ENCODE measurements around the gene LRFN2. TPM values are rescaled to one million over a fixed set of nuclear protein-coding genes. Genes with fewer than 3 reads are reported as not detected.

Gene LRFN2
- total RNA-seq, 4 donors from 2014 or later, result 0.83 TPM; not detected in 3

- no peaks in the 10 kb centered on the region for H3K9me3 ChIP-seq
- TF ChIP-seq, protein P1, sequence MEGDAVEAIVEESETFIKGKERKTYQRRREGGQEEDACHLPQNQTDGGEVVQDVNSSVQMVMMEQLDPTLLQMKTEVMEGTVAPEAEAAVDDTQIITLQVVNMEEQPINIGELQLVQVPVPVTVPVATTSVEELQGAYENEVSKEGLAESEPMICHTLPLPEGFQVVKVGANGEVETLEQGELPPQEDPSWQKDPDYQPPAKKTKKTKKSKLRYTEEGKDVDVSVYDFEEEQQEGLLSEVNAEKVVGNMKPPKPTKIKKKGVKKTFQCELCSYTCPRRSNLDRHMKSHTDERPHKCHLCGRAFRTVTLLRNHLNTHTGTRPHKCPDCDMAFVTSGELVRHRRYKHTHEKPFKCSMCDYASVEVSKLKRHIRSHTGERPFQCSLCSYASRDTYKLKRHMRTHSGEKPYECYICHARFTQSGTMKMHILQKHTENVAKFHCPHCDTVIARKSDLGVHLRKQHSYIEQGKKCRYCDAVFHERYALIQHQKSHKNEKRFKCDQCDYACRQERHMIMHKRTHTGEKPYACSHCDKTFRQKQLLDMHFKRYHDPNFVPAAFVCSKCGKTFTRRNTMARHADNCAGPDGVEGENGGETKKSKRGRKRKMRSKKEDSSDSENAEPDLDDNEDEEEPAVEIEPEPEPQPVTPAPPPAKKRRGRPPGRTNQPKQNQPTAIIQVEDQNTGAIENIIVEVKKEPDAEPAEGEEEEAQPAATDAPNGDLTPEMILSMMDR (IDR thresholded peaks at IDR 0.05), result no peak
- no peak for TF ChIP-seq POLR2A (IDR thresholded peaks at IDR 0.05)
- H3K4me1 ChIP-seq, result no peaks in the 10 kb centered on the region
- no peak for DNase-seq
- H3K4me3 ChIP-seq, result no peak overlapping the region
- H3K27me3 ChIP-seq, result no peaks in the 10 kb centered on the region
- H3K36me3 ChIP-seq, result no peaks in the 10 kb centered on the region
- no peak overlapping the region for H3K27ac ChIP-seq
Observed at GRCh38 chr6:40379811-40380210, 207.4 kb downstream of the LRFN2 start.

DNA sequence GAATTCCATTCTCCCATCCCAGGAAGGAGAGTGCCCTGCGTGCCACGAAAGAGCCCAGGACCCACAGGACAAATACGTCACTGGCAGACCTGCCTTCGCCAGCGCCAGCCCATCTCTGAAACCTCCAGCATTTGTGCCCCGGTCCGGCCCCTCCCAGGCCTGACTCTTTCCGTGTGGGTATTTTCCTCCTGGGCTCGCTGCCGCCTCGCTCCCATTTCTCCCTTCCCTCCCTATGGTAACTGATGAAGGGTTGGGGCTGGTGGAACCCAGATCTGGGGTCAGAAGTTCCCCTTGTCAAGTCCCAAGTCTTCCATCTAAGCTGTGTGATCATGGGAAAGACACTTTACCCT is 208.5 kb downstream of the LRFN2 start:
- Histone ChIP-seq H3K4me3 (no peak overlapping the region), H3K27me3 (no peaks in the 10 kb centered on the region), H3K36me3 (no peaks in the 10 kb centered on the region), H3K4me1 (no peaks in the 10 kb centered on the region), H3K9me3 (no peaks in the 10 kb centered on the region), H3K27ac (no peak overlapping the region)
- TF ChIP-seq POLR2A (IDR thresholded peaks at IDR 0.05), result no peak
- TF ChIP-seq, protein P1 (IDR thresholded peaks at IDR 0.05), result no peak
- DNase-seq, result no peak

DNA sequence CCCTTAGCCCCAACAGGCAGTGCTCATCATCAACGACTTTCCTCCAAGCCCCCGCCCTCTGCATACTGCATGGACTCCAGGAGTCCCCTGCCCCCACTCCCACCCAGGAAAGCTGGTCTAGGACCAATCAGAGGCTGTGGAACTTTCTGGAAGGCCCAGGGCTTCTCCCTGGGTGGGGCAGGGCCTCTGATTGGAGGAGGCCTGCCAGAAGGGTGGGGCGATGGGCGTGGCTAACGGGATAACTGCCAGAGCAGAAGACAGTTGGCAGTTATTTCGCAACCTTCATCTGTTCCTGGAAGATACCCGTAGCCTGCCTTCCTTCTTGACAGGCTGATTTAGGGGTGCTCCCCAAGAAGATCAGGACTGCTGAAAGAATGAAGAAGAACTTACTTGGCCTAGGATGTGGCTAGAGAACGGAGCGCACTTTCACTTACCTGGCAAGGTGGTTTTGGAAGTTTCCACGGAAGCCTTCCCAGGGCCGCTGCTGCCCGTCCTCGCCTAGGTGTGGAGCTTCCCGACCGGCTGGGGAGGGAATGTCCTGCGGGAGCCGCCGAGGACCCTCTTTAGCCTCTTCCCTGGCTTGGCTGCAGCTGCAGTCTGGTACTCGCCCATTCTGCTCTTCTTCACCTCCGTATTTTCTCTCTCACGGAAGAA is 209.0 kb downstream of the LRFN2 start:
- TF ChIP-seq POLR2A (IDR thresholded peaks at IDR 0.05), result no peak
- no peak overlapping the region for H3K4me3 ChIP-seq
- H3K9me3 ChIP-seq, result no peaks in the 10 kb centered on the region
- H3K4me1 ChIP-seq, result no peaks in the 10 kb centered on the region
- H3K27ac ChIP-seq, result no peak overlapping the region
- H3K27me3 ChIP-seq, result no peaks in the 10 kb centered on the region
- no peak for DNase-seq
- H3K36me3 ChIP-seq, result no peaks in the 10 kb centered on the region

- no peaks in the 10 kb centered on the region for H3K9me3 ChIP-seq
- no peaks in the 10 kb centered on the region for H3K4me1 ChIP-seq
- TF ChIP-seq, protein P1 (IDR thresholded peaks at IDR 0.05), result no peak
- no peak for TF ChIP-seq POLR2A (IDR thresholded peaks at IDR 0.05)
- H3K4me3 ChIP-seq, result no peak overlapping the region
- no peaks in the 10 kb centered on the region for H3K27me3 ChIP-seq
- no peak for DNase-seq
- no peaks in the 10 kb centered on the region for H3K36me3 ChIP-seq
- no peak overlapping the region for H3K27ac ChIP-seq
Observed at GRCh38 chr6:40377173-40377806, 209.9 kb downstream of the LRFN2 start.

DNA sequence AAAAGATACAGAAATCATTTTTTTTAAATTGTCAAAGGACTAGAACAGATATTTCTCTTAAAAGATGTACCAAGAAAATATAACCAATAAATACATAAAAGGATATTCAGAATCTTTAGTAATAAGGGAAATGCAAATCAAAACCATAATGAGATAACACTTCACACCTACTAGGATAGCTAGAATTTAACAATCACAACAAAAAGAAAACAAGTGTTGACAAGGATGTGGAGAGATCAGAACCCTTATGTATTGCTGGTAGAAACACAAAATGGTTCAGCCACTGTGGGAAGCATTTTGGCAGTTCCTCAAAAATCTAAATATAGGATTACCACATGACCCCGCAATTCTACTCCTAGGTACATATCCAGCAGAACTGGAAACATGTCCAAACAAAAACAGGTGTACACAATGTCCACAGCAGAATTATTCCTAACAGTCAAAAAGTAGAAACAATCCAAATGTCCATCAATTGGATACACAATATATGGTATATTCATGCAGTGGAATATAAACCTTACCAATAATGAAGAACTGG is 211.0 kb downstream of the LRFN2 start:
- TF ChIP-seq, protein P1 (IDR thresholded peaks at IDR 0.05), result no peak
- TF ChIP-seq POLR2A (IDR thresholded peaks at IDR 0.05), result no peak
- Histone ChIP-seq H3K4me3 (no peak overlapping the region), H3K9me3 (no peaks in the 10 kb centered on the region)

GRCh38 chr6:40373267-40373666 is 213.9 kb downstream of the LRFN2 start:
- H3K4me1 ChIP-seq, result no peaks in the 10 kb centered on the region
- TF ChIP-seq POLR2A (IDR thresholded peaks at IDR 0.05), result no peak
- TF ChIP-seq, protein P1 (IDR thresholded peaks at IDR 0.05), result no peak
- H3K36me3 ChIP-seq, result no peaks in the 10 kb centered on the region
- no peak overlapping the region for H3K27ac ChIP-seq
- no peak overlapping the region for H3K4me3 ChIP-seq
- no peaks in the 10 kb centered on the region for H3K9me3 ChIP-seq
- H3K27me3 ChIP-seq, result no peaks in the 10 kb centered on the region
- DNase-seq, result no peak

More for the DNA sequence above, 211.0 kb downstream of the LRFN2 start:
- H3K27ac ChIP-seq, result no peak overlapping the region
- H3K27me3 ChIP-seq, result no peaks in the 10 kb centered on the region
- DNase-seq, result no peak
- H3K36me3 ChIP-seq, result no peaks in the 10 kb centered on the region
- H3K4me1 ChIP-seq, result no peaks in the 10 kb centered on the region
